DMS53 treated with DMSO at 0.1 percent for 48 hours (cell line): Measurements from ENCODE around the gene EFCAB6.

Source experiments
- DNase-seq: peaks from one replicate; lab custom pipeline; 2025; ENCODE audit not compliant: unreplicated experiment; lab: John Stamatoyannopoulos, UW

The EFCAB6 gene, protein sequence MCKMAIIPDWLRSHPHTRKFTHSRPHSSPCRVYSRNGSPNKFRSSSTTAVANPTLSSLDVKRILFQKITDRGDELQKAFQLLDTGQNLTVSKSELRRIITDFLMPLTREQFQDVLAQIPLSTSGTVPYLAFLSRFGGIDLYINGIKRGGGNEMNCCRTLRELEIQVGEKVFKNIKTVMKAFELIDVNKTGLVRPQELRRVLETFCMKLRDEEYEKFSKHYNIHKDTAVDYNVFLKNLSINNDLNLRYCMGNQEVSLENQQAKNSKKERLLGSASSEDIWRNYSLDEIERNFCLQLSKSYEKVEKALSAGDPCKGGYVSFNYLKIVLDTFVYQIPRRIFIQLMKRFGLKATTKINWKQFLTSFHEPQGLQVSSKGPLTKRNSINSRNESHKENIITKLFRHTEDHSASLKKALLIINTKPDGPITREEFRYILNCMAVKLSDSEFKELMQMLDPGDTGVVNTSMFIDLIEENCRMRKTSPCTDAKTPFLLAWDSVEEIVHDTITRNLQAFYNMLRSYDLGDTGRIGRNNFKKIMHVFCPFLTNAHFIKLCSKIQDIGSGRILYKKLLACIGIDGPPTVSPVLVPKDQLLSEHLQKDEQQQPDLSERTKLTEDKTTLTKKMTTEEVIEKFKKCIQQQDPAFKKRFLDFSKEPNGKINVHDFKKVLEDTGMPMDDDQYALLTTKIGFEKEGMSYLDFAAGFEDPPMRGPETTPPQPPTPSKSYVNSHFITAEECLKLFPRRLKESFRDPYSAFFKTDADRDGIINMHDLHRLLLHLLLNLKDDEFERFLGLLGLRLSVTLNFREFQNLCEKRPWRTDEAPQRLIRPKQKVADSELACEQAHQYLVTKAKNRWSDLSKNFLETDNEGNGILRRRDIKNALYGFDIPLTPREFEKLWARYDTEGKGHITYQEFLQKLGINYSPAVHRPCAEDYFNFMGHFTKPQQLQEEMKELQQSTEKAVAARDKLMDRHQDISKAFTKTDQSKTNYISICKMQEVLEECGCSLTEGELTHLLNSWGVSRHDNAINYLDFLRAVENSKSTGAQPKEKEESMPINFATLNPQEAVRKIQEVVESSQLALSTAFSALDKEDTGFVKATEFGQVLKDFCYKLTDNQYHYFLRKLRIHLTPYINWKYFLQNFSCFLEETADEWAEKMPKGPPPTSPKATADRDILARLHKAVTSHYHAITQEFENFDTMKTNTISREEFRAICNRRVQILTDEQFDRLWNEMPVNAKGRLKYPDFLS (N-terminal part only)

DNA sequence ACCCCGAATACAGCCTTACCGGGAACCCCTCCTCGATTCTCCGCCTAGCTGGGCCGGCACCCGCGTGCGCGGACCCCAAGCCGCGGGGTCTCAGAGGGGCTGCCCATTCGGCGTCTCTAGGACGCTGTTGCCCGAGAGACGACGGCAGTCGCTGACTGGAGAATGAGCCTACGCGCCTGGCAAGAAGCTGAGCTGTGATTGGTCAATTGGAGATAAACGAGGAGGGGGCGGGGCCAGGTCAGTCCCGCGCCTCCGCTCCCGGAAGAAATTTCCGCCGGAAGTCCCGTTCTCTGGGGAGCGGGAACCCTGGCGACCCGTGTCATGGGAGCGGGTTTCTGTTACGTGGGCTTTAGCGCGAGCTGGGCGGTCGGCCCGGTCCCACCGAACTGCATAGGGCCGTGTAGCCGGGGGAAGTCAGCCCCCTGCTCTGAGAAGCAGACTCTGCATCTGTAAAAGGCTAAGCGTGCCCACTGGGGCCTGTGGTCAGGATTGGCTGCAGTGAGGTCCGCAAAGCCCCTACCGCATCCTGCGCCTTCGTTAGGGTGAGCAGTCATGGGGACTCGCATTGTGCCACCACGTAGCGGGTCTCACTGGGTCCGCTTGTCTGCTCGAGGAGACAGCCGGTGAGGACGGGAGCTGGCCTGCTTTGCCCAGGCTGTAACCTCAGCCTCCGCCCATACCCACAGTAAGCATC, at the start of gene EFCAB6:
EFCAB6 (minus strand) TSS at position 157 of the 694 bp plus-strand sequence. CDS start 29,987 bp downstream, outside the sequence.
- DNase-seq, result peak; percentile 70

DNA sequence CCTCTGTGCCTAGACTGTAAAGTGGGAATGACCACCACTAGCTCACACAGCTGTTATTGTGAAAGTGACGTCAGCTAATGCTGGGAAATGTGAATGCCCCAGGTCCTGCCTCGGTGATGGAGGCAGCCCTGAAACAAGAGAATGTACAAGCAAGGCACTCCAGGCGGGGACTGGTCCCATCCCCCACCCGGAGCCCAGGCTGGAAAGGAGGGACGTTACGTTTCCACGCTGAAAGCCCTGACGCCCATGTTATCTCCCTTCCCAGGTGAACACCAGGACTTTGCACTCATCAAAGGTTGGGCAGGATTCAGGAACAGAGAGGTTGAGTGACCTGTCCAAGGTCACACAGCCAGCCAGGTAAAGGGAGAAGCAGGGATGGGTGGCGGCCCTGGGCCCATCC, 49.4 kb upstream of the EFCAB6 start:
- no peak for DNase-seq

DNA sequence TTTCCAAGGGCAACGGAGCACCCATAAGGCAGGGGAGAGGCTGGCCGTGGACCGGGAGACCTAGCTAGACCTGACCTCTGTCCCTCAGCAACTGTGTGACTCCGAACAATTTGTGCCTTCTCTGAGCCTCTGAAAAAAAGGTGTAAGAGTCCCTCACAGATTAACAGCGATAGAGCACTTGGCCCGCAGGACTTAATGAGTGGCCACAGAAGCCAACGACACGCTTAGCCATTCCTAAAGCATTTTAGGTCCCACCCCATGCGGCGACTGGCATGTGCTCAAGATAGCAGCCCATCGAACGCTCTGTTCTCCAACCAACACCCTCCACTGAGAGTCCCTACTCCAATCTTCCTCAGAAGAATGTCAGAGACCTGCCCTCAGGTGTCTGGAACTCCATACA, 48.7 kb upstream of the EFCAB6 start:
- DNase-seq, result no peak

DNA sequence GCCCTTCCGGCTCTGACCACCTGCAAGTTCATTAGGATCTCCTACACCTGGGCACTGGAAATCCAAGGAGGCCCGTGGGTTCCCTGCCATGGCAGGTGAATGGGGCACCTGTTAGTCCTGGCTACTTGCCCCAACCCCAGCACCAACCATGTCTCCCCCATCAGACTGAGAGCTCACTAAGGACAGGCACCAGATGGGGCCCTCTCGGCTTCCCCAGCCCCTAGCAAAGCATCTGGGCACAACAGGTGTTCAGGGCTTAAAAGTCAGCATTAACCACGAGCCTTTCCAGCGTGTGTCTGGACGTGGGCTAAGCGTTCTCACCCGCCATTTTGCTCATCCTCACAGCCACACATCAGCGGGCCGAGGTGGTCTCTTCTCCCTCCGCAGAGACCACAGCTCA, 48.0 kb upstream of the EFCAB6 start:
- no peak for DNase-seq

DNA sequence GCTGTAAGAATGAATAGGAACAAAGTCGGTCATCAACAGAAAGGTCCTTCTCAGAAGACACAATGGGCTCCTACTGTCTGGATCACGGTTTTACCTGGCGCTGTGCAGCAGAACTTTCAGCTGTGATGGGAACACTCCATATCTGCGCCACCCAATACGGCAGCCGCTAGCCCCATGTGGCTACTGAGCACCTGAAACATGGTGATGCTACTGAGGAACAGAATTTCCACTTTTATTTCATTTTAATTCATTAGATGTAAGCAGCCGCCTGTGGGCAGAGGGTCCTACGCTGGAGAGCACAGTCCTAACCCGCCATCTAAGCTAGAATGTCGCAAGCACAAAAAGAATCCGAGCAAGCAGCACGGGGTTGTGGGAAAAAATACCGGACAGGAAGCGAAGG, 47.5 kb upstream of the EFCAB6 start:
- DNase-seq, result no peak

DNA sequence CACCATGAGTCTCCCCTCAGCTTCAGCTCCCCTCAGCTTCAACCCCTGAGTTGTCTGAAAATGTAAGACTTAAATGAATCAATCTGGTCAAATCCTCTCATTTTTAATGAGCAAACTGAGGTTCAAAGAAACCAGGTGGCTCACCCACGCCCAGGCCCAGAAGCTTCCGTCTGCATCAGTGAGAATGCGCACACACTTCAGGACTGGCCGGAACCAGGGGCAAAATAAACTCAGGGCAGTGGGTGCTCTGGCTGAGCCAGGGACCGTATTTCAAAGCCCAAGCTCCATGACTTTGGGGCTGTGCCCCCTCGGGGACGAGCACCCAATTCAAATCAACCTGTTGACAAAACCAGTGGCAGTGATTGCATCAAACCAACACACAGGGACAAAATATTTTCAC, 47.1 kb upstream of the EFCAB6 start:
- no peak for DNase-seq

DNA sequence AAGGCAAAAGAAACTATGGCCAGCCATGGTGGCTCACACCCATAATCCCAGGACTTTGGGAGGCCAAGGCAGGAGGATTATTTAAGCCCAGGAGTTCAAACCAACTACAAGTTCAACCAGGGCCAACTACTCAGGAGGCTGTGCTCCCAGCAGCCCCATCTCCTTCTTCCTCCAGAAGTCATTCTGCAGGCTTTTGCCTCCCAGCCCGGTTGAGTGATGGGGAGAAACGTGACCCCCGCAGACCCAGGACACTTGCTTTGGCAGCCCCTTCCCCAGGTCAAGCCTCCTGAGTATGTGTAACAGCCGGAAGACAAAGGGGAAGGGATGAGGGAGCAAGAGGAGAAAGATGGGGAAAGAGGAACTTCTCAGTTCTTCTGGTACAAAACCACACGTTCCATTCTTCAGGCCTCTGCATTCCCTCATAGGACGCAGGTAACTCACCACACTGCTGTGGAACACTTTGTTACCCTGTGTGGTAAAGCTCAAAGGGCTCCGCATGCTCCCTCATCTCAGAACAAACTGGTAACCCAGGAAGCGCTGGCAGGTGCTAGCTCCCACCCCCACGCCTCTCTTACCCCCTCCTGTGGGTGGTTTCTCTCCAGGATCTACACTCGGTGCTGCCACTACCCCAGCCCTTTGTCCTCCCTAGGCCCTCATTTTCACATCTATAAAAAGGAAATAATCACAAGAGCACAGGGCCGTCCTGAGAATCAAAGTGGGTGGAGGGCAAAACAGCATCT, 46.2 kb upstream of the EFCAB6 start:
- DNase-seq, result no peak

DNA sequence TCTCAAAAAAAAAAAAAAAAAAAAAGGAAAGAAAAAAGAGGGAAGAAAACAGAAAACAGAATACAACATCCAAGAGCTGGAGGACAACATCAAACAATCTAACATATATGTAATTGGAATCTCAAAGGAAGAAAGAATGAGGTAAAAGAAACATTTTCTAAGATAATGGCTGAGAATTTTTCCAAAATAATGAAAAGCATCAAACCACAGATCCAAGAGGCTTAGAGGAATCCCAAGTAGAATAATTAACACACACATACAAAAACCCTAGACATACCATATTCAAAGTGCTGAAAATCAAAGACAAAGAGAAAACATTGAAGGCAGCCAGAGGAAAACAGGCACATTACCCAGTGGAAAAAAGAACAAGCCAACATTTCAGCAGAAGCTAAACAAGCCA, 45.3 kb upstream of the EFCAB6 start:
- no peak for DNase-seq

DNA sequence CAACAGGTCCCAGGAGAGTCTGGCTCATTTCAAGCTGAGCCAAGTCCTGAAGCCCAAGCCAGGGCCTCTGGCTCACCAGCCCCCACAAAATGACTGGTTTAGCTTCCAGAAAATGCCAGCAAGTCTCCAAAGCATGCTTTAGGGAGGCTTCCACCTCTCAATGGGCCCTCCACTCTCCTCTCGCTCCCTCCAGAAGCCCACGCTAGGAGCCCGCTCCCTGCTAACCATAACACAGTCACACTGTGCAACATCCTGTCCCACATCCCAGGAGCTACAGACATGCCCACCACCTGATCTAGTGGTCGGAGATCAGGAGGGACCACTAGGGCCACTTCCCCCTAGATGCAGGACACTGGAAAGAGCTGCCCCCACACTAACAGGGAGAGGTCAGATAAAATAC, 43.3 kb upstream of the EFCAB6 start:
- no peak for DNase-seq

DNA sequence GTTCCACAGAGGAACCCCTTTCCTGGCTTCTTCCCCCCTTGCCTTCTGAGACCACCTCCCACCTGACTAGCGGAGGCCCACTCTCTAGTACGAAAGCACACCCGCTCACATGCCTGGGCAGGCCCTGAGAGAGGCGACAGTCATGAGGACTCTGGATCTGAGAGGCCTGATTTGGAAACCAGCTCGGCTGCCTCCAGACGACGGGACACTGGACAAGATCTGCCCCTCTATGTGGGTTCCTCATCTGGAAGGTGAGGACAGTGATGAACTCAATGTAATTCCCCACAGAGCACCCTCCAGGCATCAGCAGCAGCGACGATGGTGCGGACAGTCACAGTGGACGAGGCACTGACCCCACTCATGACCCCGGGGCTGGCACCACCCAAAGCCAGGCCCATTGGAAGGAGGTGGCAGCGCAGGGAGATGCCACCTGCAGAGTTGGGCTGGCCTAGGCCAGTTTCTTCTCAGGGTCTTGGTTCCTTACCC, 42.7 kb upstream of the EFCAB6 start:
- no peak for DNase-seq

DNA sequence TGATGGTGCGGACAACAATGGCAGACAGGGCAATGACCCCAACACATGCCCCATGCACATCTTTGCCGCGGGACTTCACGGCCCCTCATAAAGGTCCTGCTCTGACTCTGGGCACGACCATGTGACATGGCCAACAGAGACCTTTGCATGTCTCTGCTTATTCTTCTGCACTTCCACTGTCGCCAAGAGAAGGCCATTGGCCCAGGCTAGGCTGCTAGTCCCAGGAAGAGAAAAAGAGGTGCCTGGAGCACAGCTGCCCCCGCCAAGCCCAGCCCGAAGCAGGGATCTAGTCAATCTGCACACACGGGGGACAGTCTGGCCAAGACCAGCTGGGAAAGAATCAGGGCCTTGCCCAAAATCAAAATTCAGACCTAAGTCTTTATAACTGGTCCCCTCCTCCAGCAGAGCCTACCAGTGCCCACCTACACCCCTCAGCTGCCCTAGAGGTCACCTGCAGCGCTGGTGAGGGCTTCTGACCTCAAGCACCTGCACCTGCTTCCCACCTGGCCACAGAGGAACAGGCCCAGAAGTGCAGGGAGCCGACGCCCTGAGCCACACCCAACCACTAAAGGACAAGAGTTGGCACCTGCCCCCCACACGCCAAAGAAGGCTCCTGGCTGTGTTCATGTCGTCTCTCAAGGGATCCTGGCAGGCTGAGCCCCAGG, 42.1 kb upstream of the EFCAB6 start:
- DNase-seq, result no peak

DNA sequence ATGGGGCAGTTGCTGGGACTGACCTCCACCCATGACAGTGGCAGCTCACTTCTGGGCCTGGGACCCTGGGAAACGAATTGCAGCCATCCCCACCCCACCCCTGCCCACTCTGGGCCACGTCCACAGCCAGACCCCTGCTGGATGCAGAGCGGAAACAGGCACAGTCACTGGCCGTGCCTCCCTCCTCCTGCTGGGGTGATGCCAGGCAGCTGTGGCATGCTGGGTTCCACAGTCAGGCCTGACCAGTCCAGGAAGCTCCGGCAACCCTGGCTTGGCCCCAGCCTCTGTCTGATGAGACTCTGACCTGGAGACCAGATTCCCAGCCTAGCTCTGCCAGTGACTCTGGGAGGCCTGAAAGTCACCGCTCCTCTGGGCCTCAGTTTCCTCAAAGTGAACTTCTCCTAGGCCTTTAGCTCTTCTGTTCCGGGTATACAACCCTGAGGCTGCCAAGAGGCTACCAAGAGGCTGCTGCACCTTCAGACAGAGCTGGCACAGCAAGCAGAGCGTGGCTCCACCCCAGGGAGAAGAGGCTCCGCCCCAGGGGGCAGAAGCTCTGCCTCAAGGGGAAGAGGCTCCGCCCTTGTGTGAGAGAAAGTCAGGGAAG, 41.3 kb upstream of the EFCAB6 start:
- no peak for DNase-seq

DNA sequence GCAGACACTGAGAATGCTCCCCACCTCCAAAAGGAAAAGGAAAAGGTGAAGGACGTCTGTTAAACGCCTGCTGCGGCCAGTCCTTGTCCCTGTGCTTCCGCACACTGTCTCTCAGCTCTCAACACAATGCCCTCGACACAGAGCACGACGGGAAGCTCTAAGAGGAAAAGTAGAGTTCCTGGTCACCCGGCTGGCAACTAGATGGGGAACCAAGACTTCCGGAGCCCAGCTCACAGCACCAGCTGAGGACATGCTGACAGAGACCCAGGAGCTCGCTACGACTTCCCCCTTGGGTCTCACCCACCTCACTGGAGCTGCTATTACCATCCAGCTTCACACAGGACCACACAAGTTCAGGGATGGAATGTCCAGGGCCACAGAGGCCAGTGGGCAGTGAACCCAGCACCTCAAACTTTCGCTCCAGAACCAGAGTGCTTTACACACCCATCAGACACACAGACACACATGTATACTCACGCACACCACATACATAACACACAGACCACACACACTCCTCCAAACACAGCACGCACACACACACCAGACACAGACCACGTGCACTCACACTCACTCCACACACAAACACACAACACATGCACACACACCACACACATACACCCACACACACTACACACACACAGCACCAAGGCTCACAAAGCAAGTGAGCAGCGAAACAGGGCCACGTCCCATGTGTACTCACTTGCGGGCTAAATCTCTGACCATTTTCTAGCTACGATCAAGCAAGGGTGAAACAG, 40.6 kb upstream of the EFCAB6 start:
- DNase-seq, result no peak

DNA sequence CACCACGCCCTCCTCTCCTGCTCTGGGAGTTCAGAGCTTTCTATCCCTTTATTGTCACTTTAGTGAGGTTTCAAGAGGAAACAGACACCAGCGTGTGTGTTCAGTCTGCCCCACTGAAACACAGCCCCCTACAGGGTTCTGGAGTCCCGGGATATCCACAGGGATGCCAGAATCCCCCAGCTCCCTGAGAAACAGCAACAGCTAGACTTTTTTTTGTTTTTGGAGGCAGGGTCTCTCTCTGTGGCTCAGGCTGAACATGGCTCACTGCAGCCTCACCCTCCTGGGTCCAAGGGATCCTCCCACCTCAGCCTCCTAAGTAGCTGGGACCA, 39.8 kb upstream of the EFCAB6 start:
- no peak for DNase-seq

DNA sequence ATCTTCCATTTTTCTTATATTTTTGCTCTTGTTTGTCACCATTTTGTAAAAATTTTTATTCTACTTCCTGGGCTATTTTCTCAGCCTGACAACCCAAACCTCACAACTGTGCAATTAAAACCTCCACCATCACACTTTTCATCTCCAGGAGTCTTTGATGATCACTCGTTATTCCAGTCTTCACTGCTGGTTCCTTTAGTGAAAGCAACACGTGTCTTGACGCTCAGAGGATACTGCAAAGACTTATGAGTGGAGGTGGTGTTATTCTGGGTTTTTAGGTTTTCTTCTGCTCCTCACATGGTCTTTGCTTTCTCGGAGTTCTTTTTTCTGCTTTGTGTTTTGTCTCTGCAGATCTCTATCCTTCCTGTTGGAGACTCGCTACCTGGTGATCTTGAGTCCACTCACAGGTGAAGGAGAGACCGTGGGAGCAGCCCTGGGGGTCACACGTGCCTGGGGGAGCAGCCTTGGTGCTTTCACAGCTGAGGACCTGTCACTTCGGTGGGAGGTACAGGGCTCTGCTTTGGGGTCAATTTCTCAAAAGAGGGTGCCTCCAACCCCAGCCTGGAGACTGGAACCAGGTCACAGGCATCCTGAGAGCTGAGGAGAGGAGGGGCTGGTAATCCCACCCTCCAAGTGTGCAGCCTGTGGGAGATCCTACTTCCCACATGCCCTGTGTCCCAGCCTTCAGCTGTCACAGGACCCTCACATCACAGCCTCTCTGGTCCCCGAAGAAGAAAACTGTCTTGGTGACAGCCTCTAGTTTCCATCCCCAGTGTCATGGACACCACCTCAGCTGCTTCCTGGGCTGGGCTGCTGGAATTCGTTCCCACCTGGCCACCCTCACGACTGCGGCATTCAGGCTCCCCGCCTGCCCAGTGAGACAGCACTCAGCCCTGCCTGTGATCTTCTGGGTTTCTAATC, 39.2 kb upstream of the EFCAB6 start:
- no peak for DNase-seq

DNA sequence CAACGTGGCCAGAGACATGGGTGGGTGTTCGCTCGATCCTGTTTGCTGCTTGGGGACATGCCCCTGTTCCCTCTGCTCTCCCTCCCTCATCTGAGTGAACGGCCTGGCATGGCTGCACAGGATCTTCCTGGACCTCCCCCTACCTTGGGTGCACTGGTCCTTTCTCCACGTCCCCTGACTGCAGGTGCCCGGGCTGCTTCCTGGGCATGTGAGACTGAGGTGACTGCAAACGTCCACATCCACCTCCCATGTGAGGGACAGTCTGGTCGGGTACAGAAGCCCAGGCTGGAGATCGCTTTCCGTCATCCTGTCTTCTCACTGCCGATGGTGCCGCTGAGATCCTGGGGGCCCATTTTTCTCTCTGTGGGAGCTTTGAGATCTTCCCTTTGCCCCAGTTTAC, 38.4 kb upstream of the EFCAB6 start:
- no peak for DNase-seq

DNA sequence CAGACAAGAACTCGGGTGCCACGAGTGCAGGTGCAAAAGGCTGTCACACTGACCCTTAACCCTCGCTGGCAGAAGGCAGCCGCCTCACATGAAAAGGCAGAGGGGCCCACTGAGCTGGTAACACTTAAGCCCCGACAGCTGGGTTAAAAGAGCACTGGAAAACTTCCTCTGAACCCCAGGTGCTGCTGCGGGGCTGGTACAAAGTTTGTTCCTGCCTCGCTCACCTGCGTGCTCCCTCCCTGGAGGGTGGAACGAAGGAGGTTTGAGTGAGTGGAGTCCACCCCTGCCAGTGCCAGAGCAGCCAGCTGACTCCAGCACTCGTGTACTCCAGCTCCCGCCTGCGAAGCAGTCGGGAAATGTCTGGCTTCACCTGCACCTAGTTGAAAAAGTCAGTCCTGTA, 37.6 kb upstream of the EFCAB6 start:
- no peak for DNase-seq
